WTC11 (cell line): ENCODE measurements around the gene PTPRN2. TPM values are rescaled to one million over a fixed set of nuclear protein-coding genes. Genes with fewer than 3 reads are reported as not detected.

Source experiments
- ATAC-seq: fragments of 200-7000 bp; cut with Tn5 transposase; 2 replicates; pipeline ENCODE4 v1.10.0; 2021; ENCODE audit warnings: mild to moderate bottlenecking, moderate library complexity
- CTCF ChIA-PET: fragments of 300-600 bp; sonication (Branson Sonifier 250); formaldehyde crosslinking; loops from one replicate; lab custom pipeline; 2021; ENCODE audit warnings: antibody characterized with exemption; lab: Charles Lee
- POLR2A ChIA-PET: fragments of 350-600 bp; sonication (Branson Sonifier 250); formaldehyde crosslinking; loops from one replicate; lab custom pipeline; 2021; ENCODE audit warnings: antibody characterized with exemption; lab: Charles Lee
- DNase-seq: peaks from one replicate; pipeline ENCODE4 v3.0.0; 2021; ENCODE audit warnings: low spot score
- H3K27ac Mint-ChIP-seq: 2 replicates; pipeline ENCODE4 v1.8.0; 2021; ENCODE audit warnings: mixed read lengths
- H3K27me3 Mint-ChIP-seq: 2 replicates; pipeline ENCODE4 v1.8.0; 2021; ENCODE audit warnings: low read depth, mild to moderate bottlenecking, moderate library complexity, mixed read lengths
- H3K36me3 Mint-ChIP-seq: 2 replicates; pipeline ENCODE4 v1.8.0; 2021; ENCODE audit warnings: mixed read lengths
- H3K4me1 Mint-ChIP-seq: 2 replicates; pipeline ENCODE4 v1.8.0; 2022; ENCODE audit warnings: mixed read lengths
- H3K4me3 Mint-ChIP-seq: 2 replicates; pipeline ENCODE4 v1.8.0; 2021; ENCODE audit warnings: mild to moderate bottlenecking, moderate library complexity, mixed read lengths
- H3K9me3 Mint-ChIP-seq: 2 replicates; pipeline ENCODE4 v1.8.0; 2021; ENCODE audit warnings: mixed read lengths
- AR ChIP-seq: fragments of 250-450 bp; sonication (Bioruptor Pico); IDR thresholded peaks from 2 replicates; pipeline ENCODE4 v1.9.0; 2021; ENCODE audit warnings: mild to moderate bottlenecking
- ATF2 ChIP-seq: sonication (generic); formaldehyde crosslinking; IDR thresholded peaks from 2 replicates; pipeline ENCODE4 v1.8.1; 2022; ENCODE audit warnings: low read depth, missing genetic modification reagents, borderline replicate concordance
- ATF6 ChIP-seq: sonication (generic); formaldehyde crosslinking; IDR thresholded peaks from 2 replicates; pipeline ENCODE4 v1.8.1; 2023; ENCODE audit warnings: mild to moderate bottlenecking, missing genetic modification reagents
- ERG ChIP-seq: fragments of 250-450 bp; sonication (Bioruptor Pico); IDR thresholded peaks from 2 replicates; pipeline ENCODE4 v1.8.0; 2021; ENCODE audit warnings: mild to moderate bottlenecking
- FOXJ3 ChIP-seq: sonication (generic); formaldehyde crosslinking; IDR thresholded peaks from 2 replicates; pipeline ENCODE4 v1.9.0; 2021; ENCODE audit warnings: missing genetic modification reagents, mild to moderate bottlenecking, borderline replicate concordance
- FOXP4 ChIP-seq: sonication (generic); formaldehyde crosslinking; IDR thresholded peaks from 2 replicates; pipeline ENCODE4 v1.8.0; 2022; ENCODE audit warnings: mild to moderate bottlenecking, missing genetic modification reagents
- GABPB1 ChIP-seq: sonication (generic); formaldehyde crosslinking; IDR thresholded peaks from 2 replicates; pipeline ENCODE4 v1.8.1; 2023; ENCODE audit warnings: mild to moderate bottlenecking, missing genetic modification reagents
- GTF2I ChIP-seq: fragments of 250-450 bp; sonication (Bioruptor Pico); conservative IDR thresholded peaks from 2 replicates; pipeline ENCODE4 v1.4.0; 2021; ENCODE audit warnings: mild to moderate bottlenecking
- HMGA2 ChIP-seq: fragments of 250-450 bp; sonication (Bioruptor Pico); IDR thresholded peaks from 2 replicates; pipeline ENCODE4 v1.4.0; 2021; ENCODE audit warnings: mild to moderate bottlenecking, moderate library complexity
- JUN ChIP-seq: sonication (generic); formaldehyde crosslinking; IDR thresholded peaks from 2 replicates; pipeline ENCODE4 v1.8.0; 2023; ENCODE audit warnings: mild to moderate bottlenecking, missing genetic modification reagents
- MXD4 ChIP-seq: fragments of 250-450 bp; sonication (Bioruptor Pico); IDR thresholded peaks from 2 replicates; pipeline ENCODE4 v1.8.0; 2021; ENCODE audit warnings: mild to moderate bottlenecking, moderate library complexity, borderline replicate concordance
- NFATC4 ChIP-seq: fragments of 250-450 bp; sonication (Bioruptor Pico); IDR thresholded peaks from 2 replicates; pipeline ENCODE4 v1.9.0; 2021; ENCODE audit warnings: mild to moderate bottlenecking
- PRRX2 ChIP-seq: fragments of 250-450 bp; sonication (Bioruptor Pico); IDR thresholded peaks from 2 replicates; pipeline ENCODE4 v1.8.0; 2021; ENCODE audit warnings: mild to moderate bottlenecking
- RELA ChIP-seq: sonication (generic); formaldehyde crosslinking; IDR thresholded peaks from 2 replicates; pipeline ENCODE4 v1.8.1; 2022; ENCODE audit warnings: missing genetic modification reagents, mild to moderate bottlenecking, borderline replicate concordance
- TEAD4 ChIP-seq: sonication (generic); formaldehyde crosslinking; IDR thresholded peaks from 2 replicates; pipeline ENCODE4 v1.8.0; 2022; ENCODE audit warnings: mild to moderate bottlenecking, missing genetic modification reagents
- ZBTB21 ChIP-seq: sonication (generic); formaldehyde crosslinking; IDR thresholded peaks from 2 replicates; pipeline ENCODE4 v1.8.1; 2023; ENCODE audit warnings: mild to moderate bottlenecking, missing genetic modification reagents, borderline replicate concordance
- ZNF138 ChIP-seq: sonication (generic); formaldehyde crosslinking; conservative IDR thresholded peaks from 2 replicates; pipeline ENCODE4 v1.8.1; 2022; ENCODE audit warnings: mild to moderate bottlenecking, moderate library complexity, missing genetic modification reagents
- ZNF416 ChIP-seq: fragments of 250-450 bp; sonication (Bioruptor Pico); IDR thresholded peaks from 2 replicates; pipeline ENCODE4 v1.9.0; 2021; ENCODE audit warnings: mild to moderate bottlenecking, inconsistent platforms
- total RNA-seq: library from RNA; stranded (reverse); gene quantifications from 3 replicates; pipeline ENCODE4 v1.2.3, GENCODE V29; 2021
- TF ChIP-seq, protein P1 (sequence below): sonication (generic); formaldehyde crosslinking; IDR thresholded peaks from 2 replicates; pipeline ENCODE4 v1.8.1; 2023; ENCODE audit warnings: mild to moderate bottlenecking, missing genetic modification reagents, moderate library complexity

PTPRN2 gene
- total RNA-seq, 1 experiment from 2014 or later, result 4.7 TPM

DNA sequence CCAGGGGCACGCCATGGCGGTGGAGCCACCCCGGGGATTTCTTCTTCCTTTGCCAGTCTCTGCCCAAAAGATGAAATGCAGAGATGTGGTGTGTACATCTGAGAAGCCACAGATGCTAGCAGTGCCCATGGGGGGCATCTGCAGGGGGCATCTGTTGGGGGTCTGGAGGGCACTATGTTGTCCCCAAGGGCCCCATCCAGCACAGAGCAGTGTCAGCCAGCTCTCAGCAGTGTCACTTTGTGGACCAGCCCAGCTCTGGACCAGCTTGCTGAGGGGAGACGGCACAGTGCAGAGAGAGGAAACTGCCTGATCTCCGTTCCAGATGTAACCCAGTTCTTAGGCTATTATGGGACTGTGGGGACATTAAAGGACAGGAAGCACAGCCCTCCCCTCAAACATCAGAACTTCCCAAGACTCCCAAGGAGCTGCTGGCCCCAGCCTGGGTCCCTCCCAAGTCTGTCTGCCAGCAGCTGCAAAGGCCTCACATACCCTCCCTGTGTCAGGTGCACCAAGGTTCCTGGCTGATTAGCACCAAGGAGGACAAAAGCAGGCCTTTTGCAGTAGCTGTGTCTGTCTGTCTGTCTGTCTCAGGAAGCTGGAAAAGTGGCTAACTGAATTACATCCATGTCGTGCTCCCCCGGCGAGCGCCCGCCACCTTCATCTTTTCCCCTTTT is 536.5 kb downstream of the PTPRN2 start (continued):
- no peak for TF ChIP-seq ERG (CRISPR knock-in tag)
- TF ChIP-seq ZBTB21, result no peak
- TF ChIP-seq ATF6 (CRISPR knock-in tag), result no peak
- no peak for TF ChIP-seq FOXP4
- TF ChIP-seq FOXJ3 (CRISPR knock-in tag), result no peak
- TF ChIP-seq GTF2I (CRISPR knock-in tag), result no peak
- no peak for TF ChIP-seq TEAD4 (CRISPR knock-in tag)
- TF ChIP-seq ATF2 (CRISPR knock-in tag), result no peak
- no peak for TF ChIP-seq ZNF416 (CRISPR knock-in tag)
- no peak for TF ChIP-seq MXD4 (CRISPR knock-in tag)
- TF ChIP-seq ZNF138 (CRISPR knock-in tag), result no peak

- CTCF ChIA-PET, result interaction anchor here (1.3 kb wide), 1 partner anchor 304 kb away, joined by 4 read pairs; no protein-coding TSS in a partner anchor
- DNase-seq, result no peak
Observed at GRCh38 chr7:158050441-158050977, 537.1 kb downstream of the PTPRN2 start.

More at GRCh38 chr7:158050441-158050977, 537.1 kb downstream of the PTPRN2 start:
- TF ChIP-seq AR (no peak), ZNF138 (CRISPR knock-in tag) (no peak), HMGA2 (CRISPR knock-in tag) (no peak), JUN (CRISPR knock-in tag) (no peak), NFATC4 (CRISPR knock-in tag) (no peak), GABPB1 (no peak), FOXJ3 (CRISPR knock-in tag) (no peak), RELA (CRISPR knock-in tag) (no peak), PRRX2 (no peak)
- TF ChIP-seq, protein P1, sequence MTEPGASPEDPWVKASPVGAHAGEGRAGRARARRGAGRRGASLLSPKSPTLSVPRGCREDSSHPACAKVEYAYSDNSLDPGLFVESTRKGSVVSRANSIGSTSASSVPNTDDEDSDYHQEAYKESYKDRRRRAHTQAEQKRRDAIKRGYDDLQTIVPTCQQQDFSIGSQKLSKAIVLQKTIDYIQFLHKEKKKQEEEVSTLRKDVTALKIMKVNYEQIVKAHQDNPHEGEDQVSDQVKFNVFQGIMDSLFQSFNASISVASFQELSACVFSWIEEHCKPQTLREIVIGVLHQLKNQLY, result no peak
- TF ChIP-seq, all 79 proteins: peak for 0
- H3K27ac Mint-ChIP-seq, result peak overlapping the region; percentile 21; the same call in 1 of the 2 replicates
- no peak for ATAC-seq
- POLR2A ChIA-PET, result no interaction called here
- peaks cover 25% of the 10 kb centered on the region for H3K36me3 Mint-ChIP-seq
- H3K9me3 Mint-ChIP-seq, result peaks cover 21% of the 10 kb centered on the region
- peaks cover 3% of the 10 kb centered on the region; the same call in 1 of the 2 replicates for H3K27me3 Mint-ChIP-seq
- no peak overlapping the region for H3K4me3 Mint-ChIP-seq
- peaks cover 15% of the 10 kb centered on the region for H3K4me1 Mint-ChIP-seq
